HepG2 (cell line): ENCODE measurements around the gene SAC3D1. TPM values are rescaled to one million over a fixed set of nuclear protein-coding genes. Genes with fewer than 3 reads are reported as not detected.

Source experiments
- BORCS8-MEF2B ChIP-seq: sonication (generic); formaldehyde crosslinking; IDR thresholded peaks from 2 replicates; pipeline ENCODE4 v1.8.0; 2022; ENCODE audit warnings: mild to moderate bottlenecking, missing genetic modification reagents
- ELF1 ChIP-seq: sonication (generic); formaldehyde crosslinking; IDR thresholded peaks from 2 replicates; pipeline ENCODE4 v1.4.0; 2020; ENCODE audit warnings: missing genetic modification reagents
- HIVEP1 ChIP-seq: sonication (generic); formaldehyde crosslinking; IDR thresholded peaks from 2 replicates; pipeline ENCODE4 v1.4.0; 2020; ENCODE audit warnings: mild to moderate bottlenecking, missing genetic modification reagents
- HOXA3 ChIP-seq: sonication (generic); formaldehyde crosslinking; IDR thresholded peaks from 2 replicates; pipeline ENCODE4 v1.5.0; 2020; ENCODE audit warnings: missing genetic modification reagents
- IRX3 ChIP-seq: sonication (generic); formaldehyde crosslinking; IDR thresholded peaks from 2 replicates; pipeline ENCODE4 v1.8.1; 2023; ENCODE audit warnings: mild to moderate bottlenecking, low read depth, missing genetic modification reagents, borderline replicate concordance
- MIER3 ChIP-seq: IDR thresholded peaks from 2 replicates; pipeline ENCODE4 v1.6.1; 2016; ENCODE audit warnings: missing compliant biosample characterization, borderline replicate concordance
- NRL ChIP-seq: sonication (generic); formaldehyde crosslinking; IDR thresholded peaks from 2 replicates; pipeline ENCODE4 v1.5.0; 2020; ENCODE audit warnings: missing genetic modification reagents, mild to moderate bottlenecking, moderate library complexity, borderline replicate concordance
- PAXIP1 ChIP-seq: sonication (generic); formaldehyde crosslinking; conservative IDR thresholded peaks from 2 replicates; pipeline ENCODE4 v1.4.0; 2020; ENCODE audit warnings: mild to moderate bottlenecking, missing genetic modification reagents, moderate library complexity
- PRMT3 ChIP-seq: sonication (generic); formaldehyde crosslinking; IDR thresholded peaks from 2 replicates; pipeline ENCODE4 v1.8.1; 2022; ENCODE audit warnings: low read depth, mild to moderate bottlenecking, moderate library complexity, missing genetic modification reagents, borderline replicate concordance
- RAD51 ChIP-seq: fragments of 450-650 bp; IDR thresholded peaks from 2 replicates; pipeline ENCODE4 v1.6.1; 2016; ENCODE audit warnings: borderline replicate concordance
- SCMH1 ChIP-seq: sonication (generic); formaldehyde crosslinking; IDR thresholded peaks from 2 replicates; pipeline ENCODE4 v1.9.0; 2021; ENCODE audit warnings: missing genetic modification reagents, mild to moderate bottlenecking, borderline replicate concordance
- SRSF4 ChIP-seq: fragments of 200-400 bp; formaldehyde crosslinking; IDR thresholded peaks from one replicate; pipeline ENCODE4 v1.6.1; 2018; ENCODE audit warnings: mild to moderate bottlenecking, low read depth, low read length, moderate library complexity; ENCODE audit not compliant: poor library complexity, severe bottlenecking
- ZNF562 ChIP-seq: sonication (generic); formaldehyde crosslinking; IDR thresholded peaks from 2 replicates; pipeline ENCODE4 v1.8.0; 2022; ENCODE audit warnings: missing genetic modification reagents, borderline replicate concordance
- ZNF569 ChIP-seq: sonication (generic); formaldehyde crosslinking; IDR thresholded peaks from 2 replicates; pipeline ENCODE4 v1.5.0; 2020; ENCODE audit warnings: mild to moderate bottlenecking, missing genetic modification reagents, moderate library complexity, borderline replicate concordance
- polyA plus RNA-seq, 8 experiments: library from polyadenylated mRNA; depleted of rRNA in 3 of 8; stranded (reverse) in 7 of 8; unstranded in 1 of 8; fragments of >200 nt; fragmentation: Illumina TruSeq in 4 of 8; extraction: Trizol in 4 of 8; gene quantifications; 2 replicates each; pipeline versions ENCODE4 v1.2.1 to v1.2.3, GENCODE V29; 2011 to 2016; ENCODE audit warnings: low read depth in 4 of 8, missing spikeins in 1 of 8, mixed read lengths in 1 of 8; ENCODE audit not compliant: insufficient read depth in 1 of 8
- total RNA-seq, 5 experiments: library from RNA; depleted of rRNA; stranded (reverse); fragments of >200 nt; fragmentation: Illumina TruSeq; extraction: Trizol; gene quantifications; 2 replicates each; pipeline ENCODE4 v1.2.3, GENCODE V29; 2016; ENCODE audit warnings: low read depth in 1 of 5
- TF ChIP-seq, protein P1 (sequence below): sonication (generic); formaldehyde crosslinking; IDR thresholded peaks from 2 replicates; pipeline ENCODE4 v1.4.0; 2020; ENCODE audit warnings: missing genetic modification reagents, borderline replicate concordance
- TF ChIP-seq, protein P2 (sequence below): IDR thresholded peaks from 2 replicates; pipeline ENCODE4 v1.6.1; 2016; ENCODE audit warnings: mild to moderate bottlenecking, missing biosample characterization, missing genetic modification reagents
- TF ChIP-seq, protein P3 (sequence below): IDR thresholded peaks from 2 replicates; pipeline ENCODE4 v1.6.1; 2016; ENCODE audit warnings: mild to moderate bottlenecking
- TF ChIP-seq, protein P4 (sequence below): IDR thresholded peaks from 2 replicates; pipeline ENCODE4 v1.6.1; 2016

Gene SAC3D1
- total and polyA plus RNA-seq, 2 of the 13 experiments (the other 11 are each of a cell fraction or from before 2014, with no cell fraction given): 7.4 to 36.3 TPM

DNA sequence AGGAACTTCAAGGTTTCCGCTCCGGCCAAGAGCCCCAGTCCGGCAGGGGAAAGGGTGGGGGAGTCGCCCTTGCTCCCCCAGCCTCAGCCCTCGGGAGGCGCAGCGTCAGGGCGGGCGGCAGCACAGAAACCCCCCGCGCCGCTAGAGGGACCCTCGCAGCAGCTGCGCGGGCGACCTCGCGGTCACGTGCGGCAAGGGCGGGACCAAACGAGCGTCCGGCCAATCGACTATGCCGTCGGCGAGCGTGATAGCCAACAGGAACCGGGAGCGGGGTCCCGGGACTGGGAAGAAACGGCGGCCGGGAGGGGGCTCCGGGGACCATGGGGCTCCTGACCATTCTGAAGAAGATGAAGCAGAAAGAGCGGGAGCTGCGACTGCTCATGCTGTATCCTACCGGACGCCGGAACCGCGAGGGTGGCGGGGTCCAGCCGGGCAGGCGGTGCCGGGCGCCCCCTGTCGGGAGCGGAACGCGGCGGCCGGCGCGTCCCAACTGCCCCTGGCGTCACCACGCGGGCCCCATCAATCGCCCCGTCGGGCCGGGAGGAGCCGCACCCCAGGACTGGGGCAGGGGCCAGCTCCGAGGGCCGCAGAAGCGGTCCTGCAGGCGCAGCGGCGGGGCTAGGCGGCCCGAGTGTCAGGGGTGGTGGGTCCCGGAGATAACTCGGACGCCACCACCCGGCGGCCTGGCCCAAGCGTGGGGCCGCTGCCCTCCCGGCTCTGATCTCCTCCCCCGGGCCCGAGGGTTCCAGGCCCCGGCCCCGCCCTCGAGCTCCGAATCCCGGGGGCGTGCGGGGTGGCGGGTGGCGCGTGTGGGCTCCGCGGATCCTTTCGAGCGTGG is 26.9 kb upstream of the SAC3D1 start, which contains the start of gene ARL2 (continued):
- TF ChIP-seq, protein P1, sequence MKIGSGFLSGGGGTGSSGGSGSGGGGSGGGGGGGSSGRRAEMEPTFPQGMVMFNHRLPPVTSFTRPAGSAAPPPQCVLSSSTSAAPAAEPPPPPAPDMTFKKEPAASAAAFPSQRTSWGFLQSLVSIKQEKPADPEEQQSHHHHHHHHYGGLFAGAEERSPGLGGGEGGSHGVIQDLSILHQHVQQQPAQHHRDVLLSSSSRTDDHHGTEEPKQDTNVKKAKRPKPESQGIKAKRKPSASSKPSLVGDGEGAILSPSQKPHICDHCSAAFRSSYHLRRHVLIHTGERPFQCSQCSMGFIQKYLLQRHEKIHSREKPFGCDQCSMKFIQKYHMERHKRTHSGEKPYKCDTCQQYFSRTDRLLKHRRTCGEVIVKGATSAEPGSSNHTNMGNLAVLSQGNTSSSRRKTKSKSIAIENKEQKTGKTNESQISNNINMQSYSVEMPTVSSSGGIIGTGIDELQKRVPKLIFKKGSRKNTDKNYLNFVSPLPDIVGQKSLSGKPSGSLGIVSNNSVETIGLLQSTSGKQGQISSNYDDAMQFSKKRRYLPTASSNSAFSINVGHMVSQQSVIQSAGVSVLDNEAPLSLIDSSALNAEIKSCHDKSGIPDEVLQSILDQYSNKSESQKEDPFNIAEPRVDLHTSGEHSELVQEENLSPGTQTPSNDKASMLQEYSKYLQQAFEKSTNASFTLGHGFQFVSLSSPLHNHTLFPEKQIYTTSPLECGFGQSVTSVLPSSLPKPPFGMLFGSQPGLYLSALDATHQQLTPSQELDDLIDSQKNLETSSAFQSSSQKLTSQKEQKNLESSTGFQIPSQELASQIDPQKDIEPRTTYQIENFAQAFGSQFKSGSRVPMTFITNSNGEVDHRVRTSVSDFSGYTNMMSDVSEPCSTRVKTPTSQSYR (CRISPR knock-in tag): no peak
- TF ChIP-seq HOXA3 (CRISPR knock-in tag) (peak; percentile 29; the same call in 1 of the 2 replicates), PAXIP1 (CRISPR knock-in tag) (peak; percentile 14; the same call in 1 of the 2 replicates), ZNF569 (0 out of 2 replicates have a peak, but pooled peaks have one; percentile 39), HIVEP1 (CRISPR knock-in tag) (peak; percentile 67), IRX3 (CRISPR knock-in tag) (no peak), SRSF4 (no peak), NRL (peak; percentile 80), ELF1 (CRISPR knock-in tag) (no peak), RAD51 (peak; percentile 71), BORCS8-MEF2B (CRISPR knock-in tag) (no peak; the same call in 1 of the 2 replicates), PRMT3 (peak; percentile 86), MIER3 (0 out of 2 replicates have a peak, but pooled peaks have one; percentile 25), SCMH1 (CRISPR knock-in tag) (no peak), ZNF562 (no peak)
- TF ChIP-seq, protein P2, sequence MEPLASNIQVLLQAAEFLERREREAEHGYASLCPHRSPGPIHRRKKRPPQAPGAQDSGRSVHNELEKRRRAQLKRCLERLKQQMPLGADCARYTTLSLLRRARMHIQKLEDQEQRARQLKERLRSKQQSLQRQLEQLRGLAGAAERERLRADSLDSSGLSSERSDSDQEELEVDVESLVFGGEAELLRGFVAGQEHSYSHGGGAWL (CRISPR knock-in tag): peak; percentile 52
- TF ChIP-seq, protein P3, sequence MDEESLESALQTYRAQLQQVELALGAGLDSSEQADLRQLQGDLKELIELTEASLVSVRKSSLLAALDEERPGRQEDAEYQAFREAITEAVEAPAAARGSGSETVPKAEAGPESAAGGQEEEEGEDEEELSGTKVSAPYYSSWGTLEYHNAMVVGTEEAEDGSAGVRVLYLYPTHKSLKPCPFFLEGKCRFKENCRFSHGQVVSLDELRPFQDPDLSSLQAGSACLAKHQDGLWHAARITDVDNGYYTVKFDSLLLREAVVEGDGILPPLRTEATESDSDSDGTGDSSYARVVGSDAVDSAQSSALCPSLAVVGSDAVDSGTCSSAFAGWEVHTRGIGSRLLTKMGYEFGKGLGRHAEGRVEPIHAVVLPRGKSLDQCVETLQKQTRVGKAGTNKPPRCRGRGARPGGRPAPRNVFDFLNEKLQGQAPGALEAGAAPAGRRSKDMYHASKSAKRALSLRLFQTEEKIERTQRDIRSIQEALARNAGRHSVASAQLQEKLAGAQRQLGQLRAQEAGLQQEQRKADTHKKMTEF (CRISPR knock-in tag): peak; percentile 75
- TF ChIP-seq, protein P4, sequence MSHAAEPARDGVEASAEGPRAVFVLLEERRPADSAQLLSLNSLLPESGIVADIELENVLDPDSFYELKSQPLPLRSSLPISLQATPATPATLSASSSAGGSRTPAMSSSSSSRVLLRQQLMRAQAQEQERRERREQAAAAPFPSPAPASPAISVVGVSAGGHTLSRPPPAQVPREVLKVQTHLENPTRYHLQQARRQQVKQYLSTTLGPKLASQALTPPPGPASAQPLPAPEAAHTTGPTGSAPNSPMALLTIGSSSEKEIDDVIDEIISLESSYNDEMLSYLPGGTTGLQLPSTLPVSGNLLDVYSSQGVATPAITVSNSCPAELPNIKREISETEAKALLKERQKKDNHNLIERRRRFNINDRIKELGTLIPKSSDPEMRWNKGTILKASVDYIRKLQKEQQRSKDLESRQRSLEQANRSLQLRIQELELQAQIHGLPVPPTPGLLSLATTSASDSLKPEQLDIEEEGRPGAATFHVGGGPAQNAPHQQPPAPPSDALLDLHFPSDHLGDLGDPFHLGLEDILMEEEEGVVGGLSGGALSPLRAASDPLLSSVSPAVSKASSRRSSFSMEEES: peak; percentile 85
